Loucy (cell line): ENCODE data around the gene ZNF385B.

Experiments
- H2AFZ ChIP-seq: fragments of 200-600 bp; sonication (generic); 2 replicates; pipeline ENCODE4 v1.6.0; 2016; ENCODE audit warnings: antibody characterized with exemption, mild to moderate bottlenecking, low read length, moderate library complexity
- H3F3A ChIP-seq: fragments of 200-600 bp; 2 replicates; pipeline ENCODE4 v1.6.0; 2016; ENCODE audit warnings: antibody characterized with exemption, low read depth, mild to moderate bottlenecking
- H3K27me3 ChIP-seq: fragments of 200-600 bp; sonication (generic); 2 replicates; pipeline ENCODE4 v1.6.1; 2014; ENCODE audit warnings: low read length, mild to moderate bottlenecking; ENCODE audit not compliant: insufficient read depth, poor library complexity, severe bottlenecking
- H3K36me3 ChIP-seq: fragments of 200-600 bp; sonication (generic); 2 replicates; pipeline ENCODE4 v1.6.1; 2016; ENCODE audit warnings: low read length; ENCODE audit not compliant: insufficient read depth
- H3K4me1 ChIP-seq: fragments of 200-600 bp; sonication (generic); 2 replicates; pipeline ENCODE4 v1.5.1; 2014; ENCODE audit warnings: low read length, mild to moderate bottlenecking; ENCODE audit not compliant: insufficient read depth, poor library complexity, severe bottlenecking
- H3K4me2 ChIP-seq: fragments of 200-600 bp; sonication (generic); 2 replicates; pipeline ENCODE4 v1.6.0; 2014; ENCODE audit warnings: antibody characterized with exemption, low read length, low read depth, mild to moderate bottlenecking; ENCODE audit not compliant: poor library complexity, severe bottlenecking
- H3K4me3 ChIP-seq: fragments of 200-600 bp; sonication (generic); 2 replicates; pipeline ENCODE4 v1.5.1; 2014; ENCODE audit warnings: low read length, mild to moderate bottlenecking, mixed read lengths; ENCODE audit not compliant: poor library complexity, severe bottlenecking
- H3K79me2 ChIP-seq: fragments of 200-600 bp; sonication (generic); 2 replicates; pipeline ENCODE4 v1.6.1; 2014; ENCODE audit warnings: low read length; ENCODE audit not compliant: insufficient read depth
- H3K9ac ChIP-seq: fragments of 200-600 bp; sonication (generic); 2 replicates; pipeline ENCODE4 v1.6.0; 2014; ENCODE audit warnings: mild to moderate bottlenecking, low read depth, low read length, moderate library complexity; ENCODE audit not compliant: poor library complexity, severe bottlenecking
- H3K9me2 ChIP-seq: fragments of 200-600 bp; sonication (generic); replicated peaks from 2 replicates; pipeline ENCODE4 v1.6.1; 2016; ENCODE audit warnings: low read depth, low read length, mixed read lengths
- H3K9me3 ChIP-seq: fragments of 200-600 bp; sonication (generic); 2 replicates; pipeline ENCODE4 v1.6.1; 2014; ENCODE audit warnings: mild to moderate bottlenecking, antibody characterized with exemption, low read length, low read depth; ENCODE audit not compliant: insufficient read depth
- H4K20me1 ChIP-seq: fragments of 200-600 bp; sonication (generic); 2 replicates; pipeline ENCODE4 v1.6.0; 2014; ENCODE audit warnings: antibody characterized with exemption, low read length, mild to moderate bottlenecking; ENCODE audit not compliant: insufficient read depth, poor library complexity, severe bottlenecking
- EZH2phosphoT487 ChIP-seq: fragments of 200-600 bp; IDR thresholded peaks from 2 replicates; pipeline ENCODE4 v1.6.1; 2018; ENCODE audit warnings: antibody characterized with exemption, mild to moderate bottlenecking, moderate library complexity, borderline replicate concordance
- TF ChIP-seq, protein P1 (sequence below): fragments of 200-600 bp; sonication (generic); conservative IDR thresholded peaks from 2 replicates; pipeline ENCODE4 v1.5.1; 2014; ENCODE audit warnings: mild to moderate bottlenecking, antibody characterized with exemption, low read length

Gene ZNF385B

GRCh38 chr2:179513181-179513580 is 348.2 kb downstream of the ZNF385B start:
- TF ChIP-seq, protein P1, sequence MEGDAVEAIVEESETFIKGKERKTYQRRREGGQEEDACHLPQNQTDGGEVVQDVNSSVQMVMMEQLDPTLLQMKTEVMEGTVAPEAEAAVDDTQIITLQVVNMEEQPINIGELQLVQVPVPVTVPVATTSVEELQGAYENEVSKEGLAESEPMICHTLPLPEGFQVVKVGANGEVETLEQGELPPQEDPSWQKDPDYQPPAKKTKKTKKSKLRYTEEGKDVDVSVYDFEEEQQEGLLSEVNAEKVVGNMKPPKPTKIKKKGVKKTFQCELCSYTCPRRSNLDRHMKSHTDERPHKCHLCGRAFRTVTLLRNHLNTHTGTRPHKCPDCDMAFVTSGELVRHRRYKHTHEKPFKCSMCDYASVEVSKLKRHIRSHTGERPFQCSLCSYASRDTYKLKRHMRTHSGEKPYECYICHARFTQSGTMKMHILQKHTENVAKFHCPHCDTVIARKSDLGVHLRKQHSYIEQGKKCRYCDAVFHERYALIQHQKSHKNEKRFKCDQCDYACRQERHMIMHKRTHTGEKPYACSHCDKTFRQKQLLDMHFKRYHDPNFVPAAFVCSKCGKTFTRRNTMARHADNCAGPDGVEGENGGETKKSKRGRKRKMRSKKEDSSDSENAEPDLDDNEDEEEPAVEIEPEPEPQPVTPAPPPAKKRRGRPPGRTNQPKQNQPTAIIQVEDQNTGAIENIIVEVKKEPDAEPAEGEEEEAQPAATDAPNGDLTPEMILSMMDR: no peak
- no peak for TF ChIP-seq EZH2phosphoT487
- Histone ChIP-seq H3K36me3 (no peaks in the 10 kb centered on the region), H4K20me1 (no peaks in the 10 kb centered on the region), H3K9ac (no peak overlapping the region), H3K9me2 (no peaks in the 10 kb centered on the region), H3K79me2 (no peaks in the 10 kb centered on the region), H3K27me3 (no peaks in the 10 kb centered on the region), H3F3A (no peaks in the 10 kb centered on the region), H3K9me3 (no peaks in the 10 kb centered on the region), H3K4me3 (no peak overlapping the region), H3K4me2 (no peak overlapping the region), H3K4me1 (no peaks in the 10 kb centered on the region), H2AFZ (no peak overlapping the region)

DNA sequence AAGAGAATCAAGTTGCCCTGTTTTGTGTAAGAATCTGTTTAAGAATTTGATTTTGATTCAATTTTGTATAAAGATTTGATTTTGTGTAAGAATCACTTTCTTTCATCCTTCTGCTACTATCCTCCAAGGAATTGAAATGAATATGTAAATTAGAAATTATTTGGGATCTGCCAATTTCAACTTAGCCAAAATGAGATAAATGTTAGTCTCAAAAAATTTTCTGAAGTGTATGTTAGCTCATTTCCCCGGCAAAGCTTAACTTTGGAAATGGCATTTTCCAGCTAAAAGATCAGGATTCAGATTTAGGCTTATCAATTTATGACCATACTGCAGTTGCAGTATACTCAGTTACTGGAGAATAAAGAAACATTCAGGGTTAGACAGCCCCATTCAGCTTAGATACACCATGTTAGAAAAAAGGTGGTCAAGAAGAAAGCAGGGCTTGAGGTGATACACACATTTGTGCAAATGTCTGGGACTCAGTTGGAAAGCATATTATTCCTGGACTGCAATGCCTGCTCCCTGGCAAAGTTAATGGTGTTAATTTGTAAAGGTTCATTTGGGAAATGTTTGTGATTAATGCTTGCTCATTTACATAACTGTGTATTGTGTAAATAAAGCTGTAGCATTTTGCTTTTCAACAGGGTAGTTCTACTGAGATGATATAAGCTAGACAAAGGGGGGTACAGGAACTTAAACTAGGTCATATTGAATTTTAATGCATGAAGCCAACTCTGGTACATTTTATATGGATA is 349.0 kb downstream of the ZNF385B start:
- Histone ChIP-seq H4K20me1 (no peaks in the 10 kb centered on the region), H3K9me3 (no peaks in the 10 kb centered on the region), H3K9ac (no peak overlapping the region), H3K4me2 (no peak overlapping the region), H3K79me2 (no peaks in the 10 kb centered on the region), H3K4me3 (no peak overlapping the region), H3K4me1 (no peaks in the 10 kb centered on the region), H3K27me3 (no peaks in the 10 kb centered on the region), H2AFZ (no peak overlapping the region), H3K9me2 (no peaks in the 10 kb centered on the region), H3K36me3 (no peaks in the 10 kb centered on the region), H3F3A (no peaks in the 10 kb centered on the region)
- TF ChIP-seq EZH2phosphoT487: no peak

- Histone ChIP-seq H3K4me2 (no peak overlapping the region), H3K9me3 (no peaks in the 10 kb centered on the region), H3K9ac (no peak overlapping the region), H3K79me2 (no peaks in the 10 kb centered on the region), H3K4me1 (no peaks in the 10 kb centered on the region), H3K4me3 (no peak overlapping the region), H3K36me3 (no peaks in the 10 kb centered on the region), H2AFZ (peak overlapping the region; percentile 19; the same call in 1 of the 2 replicates), H3K9me2 (no peaks in the 10 kb centered on the region), H4K20me1 (no peaks in the 10 kb centered on the region), H3F3A (no peaks in the 10 kb centered on the region), H3K27me3 (no peaks in the 10 kb centered on the region)
- no peak for TF ChIP-seq EZH2phosphoT487
- TF ChIP-seq, protein P1: no peak
Observed at GRCh38 chr2:179511105-179511789, 350.2 kb downstream of the ZNF385B start.
